Raji (cell line): ENCODE measurements around the gene CARD10.

Experiments
- POLR2A ChIP-seq: IDR thresholded peaks from 2 replicates; pipeline ENCODE4 v1.6.1; 2011; ENCODE audit warnings: low read depth, low read length, control low read depth; ENCODE audit not compliant: insufficient read depth

The CARD10 gene

DNA sequence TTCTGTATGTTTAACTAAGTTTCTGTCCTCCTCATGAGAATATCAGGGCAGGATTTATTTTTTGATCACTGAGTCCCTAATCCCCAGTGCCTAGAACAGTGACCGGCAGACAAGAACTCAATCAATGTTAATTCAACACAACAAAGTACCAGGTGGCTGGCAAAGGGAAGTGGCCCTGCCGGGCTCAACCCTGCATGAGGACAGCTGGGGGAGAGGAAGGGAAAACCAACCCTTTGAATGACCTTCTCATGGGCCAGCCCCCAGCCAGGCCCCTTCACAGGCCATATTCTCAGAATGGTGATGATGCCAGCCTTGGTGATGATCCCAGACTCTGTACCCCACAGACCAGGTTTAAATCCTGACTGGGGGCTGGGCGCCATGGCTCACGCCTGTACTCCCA lies 31.6 kb downstream of the CARD10 start:
- TF ChIP-seq POLR2A = no peak

- TF ChIP-seq POLR2A = no peak
These were observed 32.1 kb downstream of the CARD10 start for GRCh38 chr22:37487129-37487528.

DNA sequence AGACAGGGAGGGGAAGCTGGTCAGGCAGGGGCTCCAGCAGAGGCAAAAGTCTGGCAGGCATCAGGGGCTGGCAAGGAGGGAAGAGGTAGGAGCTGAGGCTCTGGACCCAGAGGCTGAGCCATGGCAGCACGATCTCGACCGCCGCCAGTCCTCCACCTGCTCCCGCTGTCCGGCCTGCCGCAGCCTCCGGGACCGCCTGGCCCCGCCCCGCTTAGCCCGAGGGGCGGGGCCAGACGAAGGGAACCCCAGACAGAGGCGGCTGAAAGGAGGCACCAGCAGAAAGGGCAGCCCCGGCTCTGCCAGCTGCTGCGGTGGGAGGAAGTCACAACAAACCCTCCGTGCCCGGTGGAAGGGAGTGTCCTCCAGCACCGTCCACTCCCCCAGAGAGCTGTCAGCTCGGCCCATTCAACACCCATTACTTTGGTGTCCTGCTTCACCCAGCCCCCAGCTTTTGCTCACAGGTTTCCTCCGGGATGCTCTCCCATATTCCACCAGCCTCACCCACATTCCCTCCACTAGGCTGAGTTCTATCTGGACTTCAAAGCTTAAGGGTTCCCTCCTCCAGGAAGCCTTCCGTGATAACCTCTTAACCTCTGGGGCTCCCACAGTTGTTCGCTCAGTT lies 32.9 kb downstream of the CARD10 start, which contains the start of gene MFNG:
MFNG (minus strand) TSS at position 161 of the 622 bp plus-strand sequence. CDS start 207 bp downstream, outside the sequence.
- TF ChIP-seq POLR2A = peak; percentile 96

- TF ChIP-seq POLR2A = no peak
These were observed 33.6 kb downstream of the CARD10 start for GRCh38 chr22:37485395-37486223.

GRCh38 chr22:37484480-37485394 lies 34.5 kb downstream of the CARD10 start:
- peak; percentile 67 for TF ChIP-seq POLR2A

DNA sequence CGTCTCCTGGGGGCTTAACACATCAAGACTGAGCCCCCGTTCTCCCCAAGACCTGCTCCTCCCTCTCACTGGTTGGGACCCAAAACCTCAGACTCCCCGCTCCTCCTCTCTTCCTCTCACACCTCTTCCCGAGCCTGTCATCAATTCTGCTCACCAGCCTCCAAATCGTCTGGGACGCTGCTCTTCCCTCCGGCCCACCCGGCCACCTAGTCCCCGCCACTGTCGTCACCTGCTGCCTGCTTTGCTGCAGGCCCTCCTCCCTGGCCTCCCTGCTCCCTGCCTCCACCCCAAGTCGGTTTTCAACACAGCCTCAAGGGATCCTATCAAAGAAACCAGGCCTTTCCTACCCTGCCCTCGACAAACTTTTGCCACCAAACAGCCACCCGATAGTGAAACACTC lies 36.2 kb downstream of the CARD10 start:
- no peak for TF ChIP-seq POLR2A

GRCh38 chr22:37482244-37482643 lies 37.0 kb downstream of the CARD10 start:
- TF ChIP-seq POLR2A = 0 out of 2 replicates have a peak, but pooled peaks have one; percentile 21

GRCh38 chr22:37481347-37481907 lies 37.8 kb downstream of the CARD10 start:
- no peak for TF ChIP-seq POLR2A

DNA sequence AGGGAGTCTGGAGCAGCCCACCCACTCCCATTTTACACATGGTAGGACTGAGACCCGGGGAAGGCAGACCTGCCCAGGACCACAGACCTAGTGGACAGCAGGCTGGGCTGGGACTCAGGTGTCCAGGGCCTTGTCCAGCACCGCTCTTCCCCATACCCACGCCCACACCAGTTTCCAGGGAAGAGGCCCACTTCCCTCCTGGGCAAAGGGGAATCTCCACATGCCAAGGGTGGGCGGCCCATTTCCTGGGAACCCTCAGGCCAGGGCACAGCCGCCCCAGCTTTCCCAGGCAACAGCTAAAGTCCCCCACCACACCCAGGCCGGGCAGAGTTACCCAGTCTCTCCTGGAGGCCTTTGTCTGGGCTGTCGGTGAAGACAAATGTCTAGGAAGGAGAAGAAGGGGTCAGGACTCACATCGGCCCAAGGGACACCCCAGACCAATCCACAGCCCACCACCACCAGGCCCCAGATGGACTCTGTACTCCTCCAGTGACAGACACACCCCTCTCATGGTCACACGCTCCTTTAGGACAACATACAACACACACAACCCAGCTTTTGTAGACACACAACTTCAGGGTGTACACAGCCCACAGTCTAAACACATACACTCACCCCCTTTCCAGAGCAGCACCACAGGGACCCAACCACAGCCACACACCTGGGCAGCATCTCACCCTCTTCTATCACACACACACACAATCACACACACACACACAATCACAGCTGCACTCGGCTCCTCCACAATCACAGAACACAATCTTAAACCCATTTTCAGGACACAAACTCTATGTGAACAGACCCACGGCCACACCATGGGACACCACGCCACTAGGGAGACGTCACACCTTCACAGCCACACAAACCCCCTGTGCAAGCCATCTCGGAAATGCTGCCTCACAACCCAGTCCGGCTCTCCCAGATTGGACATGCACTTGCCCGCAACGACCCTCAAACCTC lies 38.5 kb downstream of the CARD10 start:
- no peak for TF ChIP-seq POLR2A

- no peak for TF ChIP-seq POLR2A
These were observed 40.0 kb downstream of the CARD10 start for GRCh38 chr22:37479196-37479595.

GRCh38 chr22:37476389-37477329 lies 42.6 kb downstream of the CARD10 start:
- TF ChIP-seq POLR2A = no peak; the same call in 1 of the 2 replicates

DNA sequence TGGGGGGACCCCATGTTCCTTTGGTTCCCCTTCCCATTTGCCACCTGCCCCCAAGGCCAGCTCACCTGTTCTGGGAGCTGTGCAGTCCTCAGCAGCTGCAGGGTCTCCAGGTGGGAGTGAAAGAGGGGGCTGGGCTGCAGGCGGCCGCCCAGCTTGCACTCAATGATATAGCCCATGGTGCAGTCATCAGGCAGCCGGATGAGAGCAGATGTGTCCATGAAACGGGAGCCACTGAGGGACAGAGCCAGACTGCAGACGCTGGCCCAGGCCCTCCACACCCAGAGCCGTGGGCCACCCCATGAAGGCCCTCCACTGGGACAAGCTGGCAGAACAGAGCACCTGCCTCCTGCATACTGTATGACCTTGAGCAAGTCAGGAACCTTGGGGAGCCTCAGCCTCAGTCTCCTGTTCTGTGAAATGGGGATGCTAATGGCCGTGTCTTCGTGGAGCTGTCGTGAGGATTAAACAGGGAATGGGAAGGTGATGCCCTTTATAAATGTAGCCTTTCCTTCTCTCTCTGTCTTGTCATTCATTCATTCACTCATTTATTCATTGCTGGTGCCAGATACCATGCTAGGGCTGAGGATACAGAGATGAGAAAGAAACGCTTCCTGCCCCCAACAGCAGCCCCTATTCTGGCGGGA lies 44.6 kb downstream of the CARD10 start:
- no peak for TF ChIP-seq POLR2A

- no peak for TF ChIP-seq POLR2A
These were observed 45.7 kb downstream of the CARD10 start for GRCh38 chr22:37473437-37473946.
